HCT116 (cell line): Measurements from ENCODE around the gene SOWAHB.

Experiments used
- EZH2 ChIP-seq: fragments of 200-600 bp; sonication (generic); IDR thresholded peaks from 2 replicates; pipeline ENCODE4 v1.6.1; 2017; ENCODE audit warnings: antibody characterized with exemption, mixed run types
- EZH2phosphoT487 ChIP-seq: fragments of 200-600 bp; IDR thresholded peaks from 2 replicates; pipeline ENCODE4 v1.6.1; 2018; ENCODE audit warnings: antibody characterized with exemption, borderline replicate concordance
- FOSL1 ChIP-seq: IDR thresholded peaks from 2 replicates; pipeline ENCODE4 v1.6.1; 2012; ENCODE audit warnings: low read depth
- JUND ChIP-seq: IDR thresholded peaks from 2 replicates; pipeline ENCODE4 v1.6.1; 2012
- POLR2A ChIP-seq: IDR thresholded peaks from 2 replicates; pipeline ENCODE4 v1.7.0; 2011; ENCODE audit warnings: borderline replicate concordance; ENCODE audit not compliant: insufficient read depth, insufficient read length; ENCODE audit errors: extremely low read depth
- POLR2AphosphoS5 ChIP-seq: IDR thresholded peaks from 2 replicates; pipeline ENCODE4 v1.6.1; 2011; ENCODE audit warnings: mild to moderate bottlenecking, low read depth, low read length, moderate library complexity
- SIN3A ChIP-seq: IDR thresholded peaks from 2 replicates; pipeline ENCODE4 v1.6.1; 2012; ENCODE audit warnings: low read depth
- YY1 ChIP-seq: IDR thresholded peaks from 2 replicates; pipeline ENCODE4 v1.6.1; 2011; ENCODE audit warnings: low read length, low read depth, moderate library complexity, mild to moderate bottlenecking; ENCODE audit not compliant: insufficient replicate concordance; ENCODE audit errors: extremely low read depth
- ZBTB33 ChIP-seq: IDR thresholded peaks from 2 replicates; pipeline ENCODE4 v1.6.1; 2011; ENCODE audit warnings: mild to moderate bottlenecking, low read length, moderate library complexity; ENCODE audit not compliant: insufficient replicate concordance; ENCODE audit errors: extremely low read depth
- ZNF274 ChIP-seq: fragments of 200-500 bp; sonication (Bioruptor generic); IDR thresholded peaks from 2 replicates; pipeline ENCODE4 v1.6.1; 2014; ENCODE audit warnings: mild to moderate bottlenecking, low read depth, low read length, inconsistent platforms
- TF ChIP-seq, protein P1 (sequence below), 3 experiments: fragments of 200-600 bp in 1 of 3; sonication (generic) in 1 of 3; IDR thresholded peaks in 2 of 3; conservative IDR thresholded peaks in 1 of 3; 2 replicates each; pipeline ENCODE4 v1.5.1; 2012 to 2017; ENCODE audit warnings: low read depth in 2 of 3, low read length in 2 of 3, antibody characterized with exemption in 1 of 3, borderline replicate concordance in 1 of 3, control low read depth in 1 of 3, mild to moderate bottlenecking in 1 of 3, mixed read lengths in 1 of 3, mixed run types in 1 of 3, moderate library complexity in 1 of 3; ENCODE audit not compliant: insufficient read depth in 1 of 3
- TF ChIP-seq, protein P2 (sequence below): IDR thresholded peaks from 2 replicates; pipeline ENCODE4 v1.6.1; 2012
- TF ChIP-seq, protein P3 (sequence below): IDR thresholded peaks from 2 replicates; pipeline ENCODE4 v1.6.1; 2012

DNA sequence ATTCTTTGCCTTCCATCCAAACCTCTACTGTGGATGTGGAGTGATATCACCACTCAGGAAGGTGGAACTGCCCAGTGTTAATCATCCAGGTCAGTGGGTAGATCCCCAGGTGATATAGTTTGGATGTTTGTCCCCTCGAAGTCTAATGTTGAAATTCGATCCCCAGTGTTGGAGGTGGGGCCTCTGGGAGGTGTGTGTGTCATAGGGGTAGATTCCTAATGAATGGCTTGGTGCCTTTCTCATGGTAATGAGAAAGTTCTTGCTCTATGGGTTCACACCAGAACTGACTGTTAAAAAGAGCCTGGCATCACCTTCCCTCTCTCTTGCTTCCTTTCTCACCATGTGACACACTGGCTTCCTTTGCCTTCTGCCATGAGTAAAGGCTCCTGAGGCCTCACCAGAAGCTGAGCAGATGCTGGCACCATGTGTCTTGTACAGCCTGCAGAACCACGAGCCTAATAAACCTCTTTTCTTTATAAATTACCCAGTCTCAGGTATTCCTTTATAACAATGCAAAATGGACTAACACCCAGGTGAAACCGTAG is 6.8 kb upstream of the SOWAHB start:
- TF ChIP-seq, protein P1, sequence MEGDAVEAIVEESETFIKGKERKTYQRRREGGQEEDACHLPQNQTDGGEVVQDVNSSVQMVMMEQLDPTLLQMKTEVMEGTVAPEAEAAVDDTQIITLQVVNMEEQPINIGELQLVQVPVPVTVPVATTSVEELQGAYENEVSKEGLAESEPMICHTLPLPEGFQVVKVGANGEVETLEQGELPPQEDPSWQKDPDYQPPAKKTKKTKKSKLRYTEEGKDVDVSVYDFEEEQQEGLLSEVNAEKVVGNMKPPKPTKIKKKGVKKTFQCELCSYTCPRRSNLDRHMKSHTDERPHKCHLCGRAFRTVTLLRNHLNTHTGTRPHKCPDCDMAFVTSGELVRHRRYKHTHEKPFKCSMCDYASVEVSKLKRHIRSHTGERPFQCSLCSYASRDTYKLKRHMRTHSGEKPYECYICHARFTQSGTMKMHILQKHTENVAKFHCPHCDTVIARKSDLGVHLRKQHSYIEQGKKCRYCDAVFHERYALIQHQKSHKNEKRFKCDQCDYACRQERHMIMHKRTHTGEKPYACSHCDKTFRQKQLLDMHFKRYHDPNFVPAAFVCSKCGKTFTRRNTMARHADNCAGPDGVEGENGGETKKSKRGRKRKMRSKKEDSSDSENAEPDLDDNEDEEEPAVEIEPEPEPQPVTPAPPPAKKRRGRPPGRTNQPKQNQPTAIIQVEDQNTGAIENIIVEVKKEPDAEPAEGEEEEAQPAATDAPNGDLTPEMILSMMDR (IDR thresholded peaks at IDR 0.05 in 2 of 3, conservative IDR thresholded peaks at IDR 0.05 in 1 of 3; ENCODE audit: borderline replicate concordance in 1 of 3, insufficient read depth in 1 of 3, low read depth in 2 of 3, low read length in 2 of 3) = no peak
- TF ChIP-seq SIN3A = no peak
- TF ChIP-seq EZH2 = no peak
- no peak for TF ChIP-seq JUND
- TF ChIP-seq ZNF274 = no peak
- no peak for TF ChIP-seq POLR2AphosphoS5
- no peak for TF ChIP-seq YY1
- TF ChIP-seq POLR2A = no peak
- no peak for TF ChIP-seq EZH2phosphoT487
- TF ChIP-seq, protein P2, sequence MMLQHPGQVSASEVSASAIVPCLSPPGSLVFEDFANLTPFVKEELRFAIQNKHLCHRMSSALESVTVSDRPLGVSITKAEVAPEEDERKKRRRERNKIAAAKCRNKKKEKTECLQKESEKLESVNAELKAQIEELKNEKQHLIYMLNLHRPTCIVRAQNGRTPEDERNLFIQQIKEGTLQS = no peak
- TF ChIP-seq, protein P3, sequence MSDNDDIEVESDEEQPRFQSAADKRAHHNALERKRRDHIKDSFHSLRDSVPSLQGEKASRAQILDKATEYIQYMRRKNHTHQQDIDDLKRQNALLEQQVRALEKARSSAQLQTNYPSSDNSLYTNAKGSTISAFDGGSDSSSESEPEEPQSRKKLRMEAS = no peak
- no peak for TF ChIP-seq ZBTB33
- no peak for TF ChIP-seq FOSL1
